ENCODE results near the gene DOK7.

The DOK7 gene

DNA sequence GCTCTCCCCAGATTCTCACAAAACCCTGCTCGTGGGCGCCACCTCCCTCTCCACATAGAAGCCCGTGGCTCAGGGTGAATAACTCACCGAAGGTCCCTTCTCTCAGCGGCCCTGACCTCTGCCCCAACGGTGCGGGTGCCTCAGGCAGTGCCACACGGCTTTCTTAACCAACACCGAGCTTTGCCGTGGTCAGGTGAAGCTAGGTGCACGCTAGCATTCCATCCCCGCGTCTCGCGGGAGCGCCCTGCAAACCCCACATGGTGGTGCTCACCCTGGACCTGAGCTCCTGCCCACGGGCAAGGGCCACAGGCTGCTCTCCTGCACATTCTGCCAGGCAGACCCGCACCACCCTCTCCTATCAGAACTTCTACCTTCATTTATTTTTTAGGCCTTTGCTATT lies 50.7 kb downstream of the DOK7 start:
- TF ChIP-seq POLR2AphosphoS5 (IDR thresholded peaks at IDR 0.05; ENCODE audit: low read depth, low read length) (no peak), SIN3A (IDR thresholded peaks at IDR 0.05; ENCODE audit: borderline replicate concordance, insufficient read depth, low read length) (no peak), FOXP2 (optimal IDR thresholded peaks at IDR 0.05; ENCODE audit: borderline replicate concordance, extremely low read depth, extremely low read length, insufficient read depth) (no peak), TAF1 (IDR thresholded peaks at IDR 0.05; ENCODE audit: borderline replicate concordance, insufficient read depth, low read length) (no peak)
- TF ChIP-seq, protein P1, sequence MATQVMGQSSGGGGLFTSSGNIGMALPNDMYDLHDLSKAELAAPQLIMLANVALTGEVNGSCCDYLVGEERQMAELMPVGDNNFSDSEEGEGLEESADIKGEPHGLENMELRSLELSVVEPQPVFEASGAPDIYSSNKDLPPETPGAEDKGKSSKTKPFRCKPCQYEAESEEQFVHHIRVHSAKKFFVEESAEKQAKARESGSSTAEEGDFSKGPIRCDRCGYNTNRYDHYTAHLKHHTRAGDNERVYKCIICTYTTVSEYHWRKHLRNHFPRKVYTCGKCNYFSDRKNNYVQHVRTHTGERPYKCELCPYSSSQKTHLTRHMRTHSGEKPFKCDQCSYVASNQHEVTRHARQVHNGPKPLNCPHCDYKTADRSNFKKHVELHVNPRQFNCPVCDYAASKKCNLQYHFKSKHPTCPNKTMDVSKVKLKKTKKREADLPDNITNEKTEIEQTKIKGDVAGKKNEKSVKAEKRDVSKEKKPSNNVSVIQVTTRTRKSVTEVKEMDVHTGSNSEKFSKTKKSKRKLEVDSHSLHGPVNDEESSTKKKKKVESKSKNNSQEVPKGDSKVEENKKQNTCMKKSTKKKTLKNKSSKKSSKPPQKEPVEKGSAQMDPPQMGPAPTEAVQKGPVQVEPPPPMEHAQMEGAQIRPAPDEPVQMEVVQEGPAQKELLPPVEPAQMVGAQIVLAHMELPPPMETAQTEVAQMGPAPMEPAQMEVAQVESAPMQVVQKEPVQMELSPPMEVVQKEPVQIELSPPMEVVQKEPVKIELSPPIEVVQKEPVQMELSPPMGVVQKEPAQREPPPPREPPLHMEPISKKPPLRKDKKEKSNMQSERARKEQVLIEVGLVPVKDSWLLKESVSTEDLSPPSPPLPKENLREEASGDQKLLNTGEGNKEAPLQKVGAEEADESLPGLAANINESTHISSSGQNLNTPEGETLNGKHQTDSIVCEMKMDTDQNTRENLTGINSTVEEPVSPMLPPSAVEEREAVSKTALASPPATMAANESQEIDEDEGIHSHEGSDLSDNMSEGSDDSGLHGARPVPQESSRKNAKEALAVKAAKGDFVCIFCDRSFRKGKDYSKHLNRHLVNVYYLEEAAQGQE (IDR thresholded peaks at IDR 0.05; ENCODE audit: insufficient read depth in 1 of 2, low read depth in 2 of 2, low read length in 2 of 2) = no peak

DNA sequence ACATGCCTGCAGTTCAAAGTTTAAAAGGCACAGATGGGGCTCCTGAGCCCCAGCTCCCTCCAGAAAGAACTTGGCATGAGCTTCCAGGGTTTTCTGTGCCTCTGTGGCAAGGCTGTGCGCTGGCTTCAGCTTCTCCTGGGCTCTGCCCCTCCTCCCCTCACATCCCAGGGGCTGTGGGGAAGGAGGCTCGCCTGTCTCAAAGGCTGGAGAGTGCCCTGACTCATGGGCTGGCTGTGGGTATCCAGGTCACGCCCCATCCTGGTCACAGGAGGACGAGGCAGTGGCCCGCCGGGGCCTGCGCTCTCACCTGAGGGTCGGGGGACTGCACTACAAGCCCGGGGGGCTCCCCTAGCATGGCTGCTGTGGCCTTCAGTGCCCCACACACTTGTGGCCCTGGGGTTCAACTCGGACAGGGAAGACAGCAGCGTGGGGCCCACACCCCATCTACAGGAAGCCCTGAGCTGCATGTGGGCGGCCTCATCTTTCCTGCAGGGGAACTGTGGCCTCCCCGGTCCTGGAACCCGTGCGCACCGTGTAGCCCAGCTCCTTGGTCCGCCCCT lies 51.2 kb downstream of the DOK7 start:
- no peak for TF ChIP-seq FOXP2 (optimal IDR thresholded peaks at IDR 0.05; ENCODE audit: borderline replicate concordance, extremely low read depth, extremely low read length, insufficient read depth)
- TF ChIP-seq TAF1 (IDR thresholded peaks at IDR 0.05; ENCODE audit: borderline replicate concordance, insufficient read depth, low read length) = no peak
- TF ChIP-seq, protein P1 (IDR thresholded peaks at IDR 0.05; ENCODE audit: insufficient read depth in 1 of 2, low read depth in 2 of 2, low read length in 2 of 2) = no peak
- no peak for TF ChIP-seq SIN3A (IDR thresholded peaks at IDR 0.05; ENCODE audit: borderline replicate concordance, insufficient read depth, low read length)
- no peak for TF ChIP-seq POLR2AphosphoS5 (IDR thresholded peaks at IDR 0.05; ENCODE audit: low read depth, low read length)

DNA sequence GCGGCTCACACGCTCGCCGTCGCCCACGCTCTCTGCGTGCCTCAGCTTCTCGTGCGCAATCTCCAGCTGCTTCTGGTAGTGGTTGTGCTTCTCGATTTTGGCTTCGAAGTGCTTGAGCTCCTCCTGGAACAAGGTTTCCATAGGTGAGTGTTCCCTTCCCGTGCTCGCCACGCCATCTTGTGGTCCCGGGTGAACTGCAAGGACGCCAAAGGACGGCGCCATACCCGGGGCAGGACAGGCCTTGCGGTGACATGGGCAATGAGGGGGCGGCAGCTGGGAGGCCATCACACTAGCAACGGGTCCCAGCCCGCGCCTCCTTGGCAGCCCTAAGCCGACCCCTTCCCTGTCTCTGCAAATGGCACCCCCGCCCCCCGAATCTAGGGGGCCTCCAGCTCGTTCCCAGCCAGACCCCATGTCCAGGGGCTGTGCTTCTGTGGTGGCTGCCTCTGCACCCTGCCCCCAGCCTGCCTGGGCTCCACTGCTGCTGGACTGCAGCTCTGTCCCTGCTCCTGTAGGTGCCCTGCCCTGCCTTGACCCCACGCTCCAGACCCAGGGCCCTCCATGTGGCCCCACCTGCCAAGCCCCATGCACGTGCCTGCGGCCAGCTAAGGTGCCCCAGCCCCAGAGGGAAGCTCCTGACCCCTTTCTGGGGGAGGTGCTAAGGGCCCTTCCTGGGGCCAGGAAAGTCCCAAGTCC lies 51.8 kb downstream of the DOK7 start:
- TF ChIP-seq POLR2AphosphoS5 (IDR thresholded peaks at IDR 0.05; ENCODE audit: low read depth, low read length) (no peak), TAF1 (IDR thresholded peaks at IDR 0.05; ENCODE audit: borderline replicate concordance, insufficient read depth, low read length) (no peak)

DNA sequence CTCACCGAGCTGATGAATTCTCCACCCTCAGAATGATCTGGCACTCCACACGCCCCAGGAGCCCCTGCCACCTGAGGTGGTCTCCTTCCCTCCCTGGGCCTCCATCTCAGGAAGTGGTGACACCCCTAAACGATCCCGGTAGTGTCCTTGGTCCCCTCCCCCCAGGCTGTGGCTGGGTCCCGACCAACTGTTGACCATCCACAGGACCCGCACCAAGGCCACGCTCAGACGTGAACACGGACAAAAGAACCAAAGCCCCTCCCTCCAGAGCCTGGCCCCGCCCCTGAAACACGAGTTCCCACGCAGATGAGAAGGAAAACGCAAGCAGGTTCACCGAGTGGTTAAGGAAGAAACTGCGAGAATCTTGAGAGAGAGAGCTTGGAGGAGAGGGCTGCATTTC lies 52.5 kb downstream of the DOK7 start:
- no peak for TF ChIP-seq TAF1 (IDR thresholded peaks at IDR 0.05; ENCODE audit: borderline replicate concordance, insufficient read depth, low read length)
- TF ChIP-seq FOXP2 (optimal IDR thresholded peaks at IDR 0.05; ENCODE audit: borderline replicate concordance, extremely low read depth, extremely low read length, insufficient read depth) = no peak
- no peak for TF ChIP-seq SIN3A (IDR thresholded peaks at IDR 0.05; ENCODE audit: borderline replicate concordance, insufficient read depth, low read length)
- TF ChIP-seq, protein P1 (IDR thresholded peaks at IDR 0.05; ENCODE audit: insufficient read depth in 1 of 2, low read depth in 2 of 2, low read length in 2 of 2) = no peak
- TF ChIP-seq POLR2AphosphoS5 (IDR thresholded peaks at IDR 0.05; ENCODE audit: low read depth, low read length) = no peak

DNA sequence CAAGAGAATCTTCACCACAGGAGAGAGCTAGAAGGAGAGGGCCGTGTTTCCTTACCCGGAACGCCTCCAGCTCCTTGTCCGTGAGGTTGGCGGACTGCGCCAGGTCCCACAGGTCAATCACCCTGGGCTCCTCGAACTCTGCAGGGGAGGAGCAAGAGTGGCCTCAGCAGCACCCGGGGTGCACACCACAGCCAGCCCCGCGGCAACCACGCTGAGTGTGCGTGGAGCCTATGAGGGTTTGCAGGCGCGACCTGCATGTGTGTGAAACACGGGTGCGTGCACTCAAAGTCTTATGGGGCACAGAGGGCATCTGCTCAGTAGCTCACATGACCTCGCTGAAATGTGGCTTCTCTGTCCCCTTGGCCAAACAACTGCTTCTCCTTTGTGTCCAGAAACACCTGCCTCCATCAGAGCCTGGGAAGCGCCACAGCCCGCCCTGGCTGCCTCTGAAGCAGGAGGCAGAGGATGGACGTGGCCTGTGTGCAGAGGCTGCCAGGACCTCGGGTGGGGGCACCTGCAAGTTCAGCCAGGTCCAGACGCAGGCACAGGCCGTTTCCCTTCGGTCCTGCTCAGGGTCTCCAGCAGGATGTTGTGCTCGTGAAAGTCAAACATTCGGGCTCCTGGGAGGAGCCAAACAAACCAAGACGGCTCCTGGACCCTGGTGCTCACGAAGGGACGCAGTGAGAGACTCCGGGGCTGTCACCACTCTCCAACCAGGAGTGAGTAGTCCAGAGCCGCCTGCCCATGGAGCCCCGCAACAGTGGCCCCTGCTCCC lies 53.1 kb downstream of the DOK7 start:
- TF ChIP-seq, protein P1 (IDR thresholded peaks at IDR 0.05; ENCODE audit: insufficient read depth in 1 of 2, low read depth in 2 of 2, low read length in 2 of 2) = no peak
- TF ChIP-seq FOXP2 (optimal IDR thresholded peaks at IDR 0.05; ENCODE audit: borderline replicate concordance, extremely low read depth, extremely low read length, insufficient read depth) (no peak), SIN3A (IDR thresholded peaks at IDR 0.05; ENCODE audit: borderline replicate concordance, insufficient read depth, low read length) (no peak), POLR2AphosphoS5 (IDR thresholded peaks at IDR 0.05; ENCODE audit: low read depth, low read length) (no peak), TAF1 (IDR thresholded peaks at IDR 0.05; ENCODE audit: borderline replicate concordance, insufficient read depth, low read length) (no peak)
